Measurements from ENCODE around the gene TRIM32.
A peak's percentile ranks its signal among the peaks of the same experiment; 100 is the strongest.

Gene TRIM32

DNA sequence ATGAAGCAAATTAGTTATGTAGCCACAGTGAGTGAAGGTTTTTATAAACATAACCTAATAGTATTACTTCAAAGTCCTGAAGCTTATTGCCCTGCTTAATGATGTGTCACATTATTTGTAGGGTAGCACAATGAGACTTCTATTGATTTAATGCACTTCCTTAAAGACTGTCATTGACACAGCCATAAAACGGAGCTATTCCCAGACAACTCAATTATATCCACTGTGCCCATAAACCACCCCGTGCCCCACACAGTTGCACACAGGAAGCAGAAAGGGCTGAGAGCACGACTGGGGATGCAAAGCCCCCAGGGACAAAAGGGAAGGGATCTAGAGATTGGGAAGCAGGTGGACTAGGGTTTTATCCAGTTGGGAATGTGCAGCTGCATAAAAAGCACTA, 37.0 kb downstream of the TRIM32 start:
- TF ChIP-seq CTCF (IDR thresholded peaks at IDR 0.05; ENCODE audit: low read depth, low read length) = no peak

GRCh38 chr9:116726602-116727001, 39.5 kb downstream of the TRIM32 start:
- no peak for TF ChIP-seq CTCF (IDR thresholded peaks at IDR 0.05; ENCODE audit: low read depth, low read length)
- H3K4me3 ChIP-seq (replicated peaks in 1 of 2; ENCODE audit: low read depth in 2 of 2, low read length in 2 of 2) = no peak overlapping the region
- DNase-seq (ENCODE audit: low read depth in 2 of 2) = no peak

More for the DNA sequence above, 37.0 kb downstream of the TRIM32 start:
- DNase-seq (ENCODE audit: low read depth in 2 of 2) = no peak
- H3K4me3 ChIP-seq (replicated peaks in 1 of 2; ENCODE audit: low read depth in 2 of 2, low read length in 2 of 2) = no peak overlapping the region

GRCh38 chr9:116733010-116733641, 46.0 kb downstream of the TRIM32 start:
- TF ChIP-seq CTCF (IDR thresholded peaks at IDR 0.05; ENCODE audit: low read depth, low read length) = no peak
- no peak for DNase-seq (ENCODE audit: low read depth in 2 of 2)
- no peak overlapping the region for H3K4me3 ChIP-seq (replicated peaks in 1 of 2; ENCODE audit: low read depth in 2 of 2, low read length in 2 of 2)

DNA sequence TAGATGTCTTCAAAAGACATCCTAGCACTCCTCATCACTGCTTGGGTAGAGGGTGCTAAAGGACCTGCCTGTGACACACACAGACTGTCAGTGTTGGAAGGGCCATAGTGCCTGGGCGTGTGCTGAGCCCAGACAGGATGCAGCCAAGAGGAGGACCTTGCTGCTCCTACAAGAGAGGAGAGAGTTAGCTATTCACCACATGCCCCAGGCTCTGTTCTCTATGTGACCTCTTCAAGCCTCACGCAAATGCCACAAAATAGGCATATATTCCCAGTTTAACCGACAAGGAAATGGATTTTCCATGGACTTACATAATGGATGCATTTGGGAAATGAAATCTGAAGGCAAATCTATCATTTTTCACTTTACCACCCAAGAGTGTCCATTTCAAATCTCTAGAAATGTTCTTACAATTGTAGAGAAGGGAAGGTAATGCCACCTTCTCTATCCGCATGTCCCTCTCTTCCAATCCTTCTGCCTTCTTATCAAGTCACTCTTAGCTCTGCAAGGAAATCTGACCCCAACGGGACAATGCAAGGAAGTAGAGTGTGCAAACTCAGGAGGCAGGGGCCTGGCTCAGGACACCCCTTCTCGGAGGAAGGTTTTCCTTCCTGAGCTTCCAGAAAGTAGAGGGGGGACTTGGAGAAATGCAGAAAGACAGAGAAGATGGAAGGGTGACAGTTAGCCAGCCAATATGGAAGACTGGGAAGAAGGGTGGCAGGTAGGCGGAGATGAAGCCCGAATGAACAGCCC, 49.5 kb downstream of the TRIM32 start:
- H3K4me3 ChIP-seq (replicated peaks in 1 of 2; ENCODE audit: low read depth in 2 of 2, low read length in 2 of 2) = no peak overlapping the region
- peak in 1 of 2 donors; percentile 3 for DNase-seq (ENCODE audit: low read depth in 2 of 2)

GRCh38 chr9:116737152-116737546, 50.0 kb downstream of the TRIM32 start:
- H3K4me3 ChIP-seq (replicated peaks in 1 of 2; ENCODE audit: low read depth in 2 of 2, low read length in 2 of 2) = no peak overlapping the region
- peak; percentile 78 for DNase-seq (ENCODE audit: low read depth in 2 of 2)
- peak; percentile 98 for TF ChIP-seq CTCF (IDR thresholded peaks at IDR 0.05; ENCODE audit: low read depth, low read length)

More for the DNA sequence above, 49.5 kb downstream of the TRIM32 start:
- TF ChIP-seq CTCF (IDR thresholded peaks at IDR 0.05; ENCODE audit: low read depth, low read length) = no peak

GRCh38 chr9:116741086-116741740, 54.1 kb downstream of the TRIM32 start:
- no peak overlapping the region for H3K4me3 ChIP-seq (replicated peaks in 1 of 2; ENCODE audit: low read depth in 2 of 2, low read length in 2 of 2)
- no peak for TF ChIP-seq CTCF (IDR thresholded peaks at IDR 0.05; ENCODE audit: low read depth, low read length)
- DNase-seq (ENCODE audit: low read depth in 2 of 2) = no peak
